ENCODE data around the gene VSTM4.

VSTM4 gene

DNA sequence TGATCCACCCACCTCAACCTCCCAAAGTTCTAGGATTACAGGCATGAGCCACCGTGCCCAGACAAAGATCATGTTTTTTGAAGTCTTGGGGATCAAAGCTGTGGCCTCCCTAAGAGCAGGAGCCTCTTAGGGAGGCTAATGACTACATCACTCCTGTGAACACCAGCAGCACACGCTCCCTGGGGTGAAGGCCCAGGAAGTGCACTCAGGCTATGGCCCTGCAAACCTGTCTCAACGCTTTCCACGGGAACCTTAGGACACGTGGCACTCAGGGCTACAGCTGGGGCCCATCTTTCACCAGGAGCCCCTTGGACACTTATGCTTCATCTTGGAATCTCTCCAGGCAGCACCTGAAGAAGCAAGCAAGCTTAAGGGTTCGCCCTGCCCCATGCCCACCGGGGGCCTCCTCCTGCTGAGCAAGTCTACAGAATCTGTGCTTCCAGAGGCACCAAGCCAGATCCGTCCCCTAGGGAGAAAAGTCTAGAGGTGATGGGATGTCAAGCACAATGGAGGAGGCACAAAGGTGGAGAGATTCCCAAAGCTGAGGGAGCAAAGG is 18.4 kb downstream of the VSTM4 start:
- TF ChIP-seq, protein P1, sequence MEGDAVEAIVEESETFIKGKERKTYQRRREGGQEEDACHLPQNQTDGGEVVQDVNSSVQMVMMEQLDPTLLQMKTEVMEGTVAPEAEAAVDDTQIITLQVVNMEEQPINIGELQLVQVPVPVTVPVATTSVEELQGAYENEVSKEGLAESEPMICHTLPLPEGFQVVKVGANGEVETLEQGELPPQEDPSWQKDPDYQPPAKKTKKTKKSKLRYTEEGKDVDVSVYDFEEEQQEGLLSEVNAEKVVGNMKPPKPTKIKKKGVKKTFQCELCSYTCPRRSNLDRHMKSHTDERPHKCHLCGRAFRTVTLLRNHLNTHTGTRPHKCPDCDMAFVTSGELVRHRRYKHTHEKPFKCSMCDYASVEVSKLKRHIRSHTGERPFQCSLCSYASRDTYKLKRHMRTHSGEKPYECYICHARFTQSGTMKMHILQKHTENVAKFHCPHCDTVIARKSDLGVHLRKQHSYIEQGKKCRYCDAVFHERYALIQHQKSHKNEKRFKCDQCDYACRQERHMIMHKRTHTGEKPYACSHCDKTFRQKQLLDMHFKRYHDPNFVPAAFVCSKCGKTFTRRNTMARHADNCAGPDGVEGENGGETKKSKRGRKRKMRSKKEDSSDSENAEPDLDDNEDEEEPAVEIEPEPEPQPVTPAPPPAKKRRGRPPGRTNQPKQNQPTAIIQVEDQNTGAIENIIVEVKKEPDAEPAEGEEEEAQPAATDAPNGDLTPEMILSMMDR (IDR thresholded peaks at IDR 0.05; ENCODE audit: control insufficient read depth, extremely low read depth, insufficient read depth): no peak

DNA sequence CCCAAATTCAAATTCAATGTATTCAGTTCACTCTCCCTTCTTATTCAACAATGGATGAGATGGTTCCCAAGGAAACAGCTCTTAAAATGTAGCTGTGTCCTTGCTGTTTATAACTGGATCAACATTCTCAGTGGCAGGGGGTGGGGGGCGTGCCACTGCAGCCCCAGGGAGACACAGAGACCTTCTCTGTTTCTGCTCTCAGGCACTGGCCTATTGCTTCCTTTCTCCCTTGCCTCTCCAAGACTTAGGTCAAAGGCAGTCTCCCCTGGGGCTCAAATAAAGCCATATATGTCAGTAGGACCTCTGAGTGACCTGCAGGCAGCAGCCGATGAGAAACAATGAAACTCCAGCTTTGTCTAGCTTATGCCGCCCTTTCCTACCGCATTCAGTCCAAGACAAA is 20.7 kb downstream of the VSTM4 start:
- H3K4me3 ChIP-seq (ENCODE audit: low read depth, low read length): no peak overlapping the region
- TF ChIP-seq, protein P1 (IDR thresholded peaks at IDR 0.05; ENCODE audit: control insufficient read depth, extremely low read depth, insufficient read depth): no peak
- DNase-seq (ENCODE audit: low read depth): no peak

More for the DNA sequence above, 18.4 kb downstream of the VSTM4 start:
- no peak for DNase-seq (ENCODE audit: low read depth)
- H3K4me3 ChIP-seq (ENCODE audit: low read depth, low read length): no peak overlapping the region

DNA sequence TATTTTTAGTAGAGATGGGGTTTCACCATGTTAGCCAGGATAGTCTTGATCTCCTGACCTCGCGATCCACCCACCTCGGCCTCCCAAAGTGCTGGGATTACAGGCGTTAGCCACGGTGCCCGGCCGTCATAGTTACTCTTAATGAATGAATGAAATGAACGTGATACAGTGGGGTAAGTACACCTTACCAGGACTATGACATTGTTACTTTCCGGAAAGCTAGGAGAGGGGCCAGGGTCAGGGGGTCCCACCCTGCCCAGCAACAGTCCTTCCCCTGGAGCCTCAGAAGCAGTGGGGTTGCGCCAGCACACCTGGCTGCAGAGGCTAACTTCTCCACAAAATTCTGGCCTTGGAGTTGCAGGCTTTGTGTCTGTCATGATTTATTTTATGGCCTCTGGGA is 21.4 kb downstream of the VSTM4 start:
- DNase-seq (ENCODE audit: low read depth): no peak
- no peak overlapping the region for H3K4me3 ChIP-seq (ENCODE audit: low read depth, low read length)
- TF ChIP-seq, protein P1 (IDR thresholded peaks at IDR 0.05; ENCODE audit: control insufficient read depth, extremely low read depth, insufficient read depth): no peak

DNA sequence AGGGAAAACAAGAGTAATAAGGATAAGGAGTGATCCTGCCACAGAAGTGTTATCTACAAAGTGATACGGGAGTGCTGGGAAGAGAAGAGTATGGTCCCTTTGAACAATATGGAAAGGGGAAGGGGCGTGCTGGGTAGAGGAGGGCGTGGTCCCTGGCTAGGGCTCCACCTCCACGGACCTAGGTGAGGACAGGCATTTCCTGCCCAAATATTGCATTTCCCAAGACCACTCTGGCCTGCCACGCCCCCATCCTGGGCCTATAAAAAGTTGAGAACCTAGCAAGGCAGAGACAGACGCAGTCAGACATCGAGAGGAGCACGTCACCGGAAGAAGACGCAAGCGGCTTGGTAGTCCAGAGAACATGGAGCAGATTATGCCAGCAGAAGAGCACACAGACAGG is 22.8 kb downstream of the VSTM4 start:
- no peak for DNase-seq (ENCODE audit: low read depth)
- TF ChIP-seq, protein P1 (IDR thresholded peaks at IDR 0.05; ENCODE audit: control insufficient read depth, extremely low read depth, insufficient read depth): no peak
- H3K4me3 ChIP-seq (ENCODE audit: low read depth, low read length): no peak overlapping the region

DNA sequence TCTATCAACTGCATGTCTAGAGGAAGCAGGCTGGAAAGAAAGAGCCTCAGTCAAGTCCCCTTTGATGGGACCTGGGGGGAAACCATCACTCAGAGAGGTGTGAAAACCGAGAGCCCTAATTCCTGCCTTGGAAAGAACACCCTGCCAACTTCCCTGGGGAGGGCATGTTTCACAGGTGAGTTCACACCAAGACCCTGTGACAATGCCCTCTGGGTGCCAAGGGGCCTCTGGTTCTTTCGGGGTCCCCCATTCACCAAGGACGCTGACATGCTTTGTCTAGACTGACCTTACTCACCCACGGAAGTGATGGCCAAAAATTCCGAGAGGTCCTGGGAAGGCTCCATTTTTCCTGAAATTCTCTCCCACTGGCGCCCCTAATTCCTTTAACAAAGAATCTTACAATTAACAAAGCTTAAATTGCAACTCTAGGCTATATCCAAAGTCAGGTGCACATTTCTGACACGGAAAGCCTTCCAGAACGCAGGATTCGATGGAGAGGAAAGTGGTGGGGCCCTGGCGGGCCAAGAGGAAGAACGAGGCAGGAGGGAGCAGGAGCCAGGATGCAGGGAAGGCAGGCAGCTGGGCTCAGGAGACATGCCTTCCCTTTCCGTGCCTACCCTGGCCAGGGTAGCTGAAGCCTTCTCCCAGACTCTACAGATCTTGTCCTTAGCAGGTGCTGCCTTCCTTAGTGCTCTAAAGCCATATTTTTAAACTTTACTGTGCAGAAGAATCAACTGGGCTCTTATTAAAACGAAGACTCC is 23.7 kb downstream of the VSTM4 start:
- no peak for DNase-seq (ENCODE audit: low read depth)
- TF ChIP-seq, protein P1 (IDR thresholded peaks at IDR 0.05; ENCODE audit: control insufficient read depth, extremely low read depth, insufficient read depth): no peak

DNA sequence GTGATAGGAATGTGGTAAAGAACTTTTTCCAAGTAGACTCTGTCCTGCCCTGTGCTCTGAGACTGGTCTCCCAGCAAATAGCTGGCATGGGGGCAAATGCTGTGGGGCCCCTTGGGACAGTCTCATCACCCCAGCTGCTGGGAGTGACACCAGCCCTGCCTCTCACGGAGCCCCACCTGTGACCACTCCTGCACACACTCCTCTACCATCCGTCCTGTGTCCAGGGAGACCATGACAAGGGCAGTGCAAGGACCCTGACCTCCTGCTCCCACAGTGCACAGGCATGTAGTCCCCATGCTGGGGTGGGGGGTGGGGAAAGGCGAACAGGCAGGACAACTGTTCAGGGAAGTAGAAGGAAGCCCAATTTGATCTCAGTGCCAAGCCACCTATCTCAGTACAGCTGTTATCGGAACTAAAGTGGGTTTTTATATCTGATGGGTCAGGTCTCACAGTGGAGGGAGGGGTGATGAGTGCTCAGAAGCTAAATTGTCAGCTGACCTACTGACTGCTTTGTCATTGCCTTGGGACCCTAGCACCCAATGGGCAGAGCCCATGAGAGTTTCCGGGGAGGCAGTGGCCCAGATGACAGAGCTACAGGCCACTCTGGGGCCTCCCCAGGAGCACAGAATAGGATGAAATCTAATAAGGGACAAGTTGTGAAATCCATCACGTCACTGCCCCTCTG is 24.5 kb downstream of the VSTM4 start:
- DNase-seq (ENCODE audit: low read depth): no peak
- no peak overlapping the region for H3K4me3 ChIP-seq (ENCODE audit: low read depth, low read length)
- TF ChIP-seq, protein P1 (IDR thresholded peaks at IDR 0.05; ENCODE audit: control insufficient read depth, extremely low read depth, insufficient read depth): no peak

More for the DNA sequence above, 23.7 kb downstream of the VSTM4 start:
- no peak overlapping the region for H3K4me3 ChIP-seq (ENCODE audit: low read depth, low read length)

All from LNCaP clone FGC (cell line).